Stimulated activated CD8-positive, alpha-beta memory T cell treated with anti-CD3 and anti-CD28 coated beads, Interleukin-15, amount 100 ng/mL, for 1 hour (primary cell): ENCODE results near the gene KIAA1210.
A peak's percentile ranks its signal among the peaks of the same experiment; 100 is the strongest.

ENCODE experiments used
- DNase-seq: peaks from one replicate; pipeline ENCODE4 v3.0.0-alpha.2; 2020; ENCODE audit warnings: low read depth

KIAA1210 gene

GRCh38 chrX:119127650-119128049 lies at the start of gene KIAA1210:
TSS of gene KIAA1210 (minus strand) at chrX:119127812. CDS start at chrX:119123642, 4,170 bp downstream.
- no peak for DNase-seq

- no peak for DNase-seq
Observed at GRCh38 chrX:119177278-119177677, 49.7 kb upstream of the KIAA1210 start.

GRCh38 chrX:119174900-119175299 lies 47.3 kb upstream of the KIAA1210 start:
- DNase-seq = no peak

GRCh38 chrX:119168104-119168503 lies 40.5 kb upstream of the KIAA1210 start:
- DNase-seq = no peak

- no peak for DNase-seq
Observed at GRCh38 chrX:119158226-119158625, 30.6 kb upstream of the KIAA1210 start.

GRCh38 chrX:119156241-119156640 lies 28.6 kb upstream of the KIAA1210 start:
- no peak for DNase-seq

DNA sequence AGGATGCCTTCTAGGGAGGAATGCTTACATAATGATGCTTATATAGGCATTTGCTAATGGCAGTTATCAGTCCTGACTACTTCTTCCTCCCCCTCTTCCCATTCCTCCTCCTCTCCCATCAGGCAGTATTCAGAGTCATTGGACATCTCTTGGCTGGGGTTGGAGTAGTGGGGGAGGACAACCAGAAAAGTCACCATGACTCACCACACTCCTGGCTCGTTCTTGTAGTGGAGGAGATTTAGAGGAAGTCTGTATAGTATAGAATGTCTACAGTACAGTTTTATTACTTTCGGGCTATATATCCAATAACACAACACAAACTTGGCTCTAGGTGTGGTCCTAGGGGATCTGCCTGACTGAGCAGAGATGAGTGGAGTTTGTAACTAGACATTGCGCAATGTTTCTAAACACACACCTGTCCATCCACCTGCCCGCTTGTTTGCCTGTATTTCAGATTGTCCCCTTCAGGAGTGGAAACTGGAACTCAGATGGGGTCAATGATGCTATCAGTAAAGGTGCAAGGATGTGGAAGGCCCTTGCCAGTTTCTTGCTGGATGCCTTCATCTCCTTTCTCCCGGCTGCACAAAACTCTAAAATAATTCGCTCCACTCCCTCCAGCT lies 27.9 kb upstream of the KIAA1210 start:
- no peak for DNase-seq

DNA sequence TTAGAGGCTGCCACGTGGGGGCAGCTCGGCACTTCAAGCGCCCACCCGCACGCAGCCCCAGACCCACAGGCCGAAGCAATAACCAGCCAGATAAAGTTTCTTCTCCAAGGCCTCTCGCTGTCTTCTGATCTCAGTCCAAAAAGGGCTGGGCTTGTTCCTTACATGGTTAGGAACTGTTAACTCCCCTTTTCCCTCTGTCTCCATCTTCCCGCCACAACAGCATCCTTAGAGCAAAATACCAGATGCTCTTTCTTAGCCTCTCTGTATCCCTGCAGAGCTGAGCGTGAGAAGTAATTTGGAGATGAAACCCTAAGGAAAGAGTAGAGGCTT lies 23.4 kb upstream of the KIAA1210 start:
- DNase-seq = no peak

DNA sequence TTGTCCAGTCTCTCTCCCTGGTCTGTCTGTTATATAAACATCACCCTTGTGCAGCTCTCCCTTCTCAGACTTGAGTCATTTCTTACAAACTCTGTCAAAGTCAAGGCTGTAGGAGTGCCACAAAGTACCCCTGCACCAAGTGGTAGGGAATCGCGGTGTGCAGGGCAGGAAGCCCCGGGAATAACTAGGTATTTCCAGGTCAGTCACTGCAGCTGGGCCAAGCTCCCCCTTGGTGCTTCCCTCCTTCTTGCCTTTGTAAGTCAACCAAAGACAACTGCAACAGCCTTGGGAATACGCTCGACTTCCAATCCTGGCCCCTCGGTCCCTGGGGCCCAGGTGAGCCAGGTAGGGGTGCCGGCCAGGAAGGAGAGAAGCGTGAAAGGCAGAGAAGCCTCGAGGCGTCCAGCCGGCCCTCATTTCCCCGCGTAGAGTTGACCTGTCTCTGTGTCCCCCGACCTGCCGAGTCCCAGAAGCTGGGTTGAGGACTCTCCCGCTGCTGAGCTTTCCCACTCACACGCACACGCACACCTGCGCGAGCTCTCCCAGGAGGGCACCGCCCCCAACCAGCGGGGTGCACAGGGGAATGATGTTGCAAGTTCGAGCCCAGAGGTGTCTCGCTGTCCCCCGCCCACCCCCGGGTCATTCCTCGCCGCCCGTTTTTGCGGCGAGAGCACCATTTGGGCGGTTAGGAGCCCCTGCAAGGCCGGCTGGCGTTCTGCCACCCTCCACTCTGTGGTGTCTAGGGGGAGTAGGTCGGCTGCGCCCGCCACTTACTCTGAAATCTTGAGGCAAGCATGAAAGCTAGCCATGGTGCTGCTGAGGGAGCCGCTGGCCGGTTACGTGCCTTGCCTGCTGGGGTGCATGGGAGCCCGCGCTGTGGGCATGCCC lies 22.8 kb upstream of the KIAA1210 start:
- no peak for DNase-seq

DNA sequence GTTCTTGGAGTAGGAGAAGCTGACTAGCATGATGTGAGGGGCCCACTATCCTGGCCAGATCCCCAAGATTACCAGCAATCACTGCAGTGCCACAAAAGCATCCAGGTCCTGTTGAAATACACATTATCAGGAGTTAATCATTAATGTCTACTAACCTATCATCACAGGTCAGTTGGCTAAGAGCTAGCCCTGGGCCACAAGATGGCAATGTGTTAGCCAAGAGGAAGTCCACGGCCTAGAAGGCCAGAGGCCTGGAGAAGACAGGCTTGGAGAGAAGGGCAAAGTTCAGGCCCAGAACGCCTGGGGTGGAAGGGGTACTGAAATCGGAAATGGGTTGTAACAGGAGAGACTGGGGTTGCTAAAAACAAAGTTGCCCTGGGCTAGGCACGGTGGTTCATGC lies 19.9 kb upstream of the KIAA1210 start:
- no peak for DNase-seq

DNA sequence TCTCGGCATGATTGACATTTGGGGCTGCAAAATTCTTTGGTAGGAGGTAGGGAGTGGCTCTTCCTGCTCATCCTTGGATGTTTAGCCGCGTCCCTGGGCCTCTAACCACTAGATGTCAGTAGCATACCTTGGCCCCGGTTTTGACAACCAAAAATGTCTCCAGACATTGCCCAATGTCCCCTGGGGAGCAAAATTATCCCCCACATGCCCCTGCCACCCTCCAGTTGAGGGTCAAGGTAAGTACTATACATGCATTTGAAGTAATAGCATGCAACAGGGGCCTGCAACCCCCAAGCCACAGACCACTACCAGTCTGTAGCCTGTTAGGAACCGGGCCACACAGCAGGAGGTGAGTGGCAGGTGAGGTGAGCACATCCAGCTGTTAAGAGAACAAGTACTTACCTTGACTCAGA lies 17.6 kb upstream of the KIAA1210 start:
- DNase-seq = no peak

- no peak for DNase-seq
Observed at GRCh38 chrX:119134466-119134865, 6.9 kb upstream of the KIAA1210 start.

- DNase-seq = no peak
Observed at GRCh38 chrX:119132961-119133360, 5.3 kb upstream of the KIAA1210 start.

GRCh38 chrX:119132316-119132715 lies 4.7 kb upstream of the KIAA1210 start:
- DNase-seq = no peak

GRCh38 chrX:119130911-119131310 lies 3.3 kb upstream of the KIAA1210 start:
- DNase-seq = no peak

DNA sequence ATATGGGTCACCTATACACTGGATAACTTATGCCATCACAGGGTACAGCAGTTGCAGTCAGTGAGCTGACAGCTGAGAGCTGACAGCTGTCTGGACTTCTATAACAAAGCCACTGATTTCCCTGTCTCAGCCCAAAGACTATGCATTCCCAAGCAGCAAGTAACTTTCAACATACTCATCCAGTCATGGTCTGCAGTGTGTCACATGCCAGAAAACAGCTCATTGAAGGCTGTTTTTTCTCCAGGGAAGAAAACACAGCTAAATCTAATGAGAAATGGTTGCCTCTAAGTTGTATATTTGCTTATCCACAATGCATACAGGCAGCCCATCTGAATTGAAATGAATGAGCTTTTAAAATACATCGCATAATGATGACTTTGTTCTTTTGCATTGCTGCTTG lies 6.3 kb downstream of the KIAA1210 start:
- no peak for DNase-seq

GRCh38 chrX:119118780-119119395 lies 8.7 kb downstream of the KIAA1210 start:
- peak; percentile 24 for DNase-seq

- DNase-seq = no peak
Observed at GRCh38 chrX:119107206-119107605, 20.4 kb downstream of the KIAA1210 start.

DNA sequence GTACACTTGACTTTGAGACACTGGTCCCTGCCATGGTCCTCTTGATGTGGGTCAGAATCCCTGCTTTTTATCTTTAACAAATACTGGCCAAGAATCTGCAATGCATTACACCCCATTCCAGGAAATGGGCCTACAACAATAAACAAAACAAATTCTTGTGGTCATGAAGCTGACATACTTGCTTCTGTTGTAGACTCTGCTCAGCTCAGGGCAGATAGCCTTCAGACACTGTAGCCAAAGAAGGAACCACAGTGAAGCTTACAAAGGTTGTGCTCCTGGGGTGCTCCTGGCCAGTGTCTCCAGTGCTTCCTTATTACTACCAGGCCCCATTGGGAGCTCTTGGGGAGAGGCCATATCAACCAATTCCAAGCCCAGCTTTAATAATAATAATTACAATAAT lies 21.8 kb downstream of the KIAA1210 start:
- DNase-seq = no peak

DNA sequence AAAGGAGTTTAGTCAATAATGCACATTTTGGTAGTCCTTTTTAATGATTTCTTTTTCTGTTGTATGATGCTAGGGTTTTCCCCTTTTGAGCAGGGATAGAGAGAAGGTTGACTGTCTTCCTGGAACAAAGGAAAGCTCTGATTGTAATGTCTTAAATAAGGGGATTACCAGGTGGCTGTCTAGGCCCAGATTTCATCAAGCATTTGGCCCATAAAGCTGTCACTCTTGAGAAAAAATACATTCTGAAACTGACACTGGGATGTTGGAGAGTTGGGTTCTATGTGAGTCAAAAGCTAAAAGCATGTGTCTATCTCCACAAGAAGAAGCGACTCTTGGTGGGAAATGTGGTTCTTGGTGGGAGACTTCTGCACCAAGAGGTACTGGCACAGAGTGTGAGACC lies 26.4 kb downstream of the KIAA1210 start:
- DNase-seq = no peak

- DNase-seq = no peak
Observed at GRCh38 chrX:119095936-119096335, 31.7 kb downstream of the KIAA1210 start.

DNA sequence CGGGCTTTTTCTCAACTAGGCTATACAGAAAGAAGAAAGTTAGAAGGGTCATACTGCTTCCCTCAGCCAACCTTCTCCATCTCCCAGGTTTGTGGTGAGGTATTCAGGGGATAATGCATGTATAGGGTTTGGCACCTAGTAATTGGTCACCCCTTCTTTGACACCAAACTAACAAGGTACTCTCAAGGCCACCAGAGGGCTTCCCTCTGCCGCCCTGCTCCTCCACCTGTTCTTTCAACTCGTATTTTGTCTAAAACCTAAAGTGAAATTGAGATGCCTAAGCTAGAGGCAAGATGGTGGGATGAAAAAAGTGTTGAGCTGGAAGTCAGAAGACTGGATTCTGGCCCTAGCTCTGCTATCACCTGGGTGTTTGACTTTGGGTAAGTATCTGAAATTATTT lies 32.8 kb downstream of the KIAA1210 start:
- no peak for DNase-seq
